HG03521 (cell line): Measurements from ENCODE around the gene BIRC5.
A peak's percentile ranks its signal among the peaks of the same experiment; 100 is the strongest.
"Not testable (repeated sequence)": the region's sequence is repeated elsewhere in the genome, so short reads cannot be mapped to it uniquely, and the experiment has no call there.

Source experiments
- ATAC-seq: cut with Tn5 transposase; IDR thresholded peaks from one replicate; pipeline ENCODE4 v1.9.1; 2021; ENCODE audit warnings: mild to moderate bottlenecking, moderate library complexity; ENCODE audit not compliant: unreplicated experiment

BIRC5 gene

DNA sequence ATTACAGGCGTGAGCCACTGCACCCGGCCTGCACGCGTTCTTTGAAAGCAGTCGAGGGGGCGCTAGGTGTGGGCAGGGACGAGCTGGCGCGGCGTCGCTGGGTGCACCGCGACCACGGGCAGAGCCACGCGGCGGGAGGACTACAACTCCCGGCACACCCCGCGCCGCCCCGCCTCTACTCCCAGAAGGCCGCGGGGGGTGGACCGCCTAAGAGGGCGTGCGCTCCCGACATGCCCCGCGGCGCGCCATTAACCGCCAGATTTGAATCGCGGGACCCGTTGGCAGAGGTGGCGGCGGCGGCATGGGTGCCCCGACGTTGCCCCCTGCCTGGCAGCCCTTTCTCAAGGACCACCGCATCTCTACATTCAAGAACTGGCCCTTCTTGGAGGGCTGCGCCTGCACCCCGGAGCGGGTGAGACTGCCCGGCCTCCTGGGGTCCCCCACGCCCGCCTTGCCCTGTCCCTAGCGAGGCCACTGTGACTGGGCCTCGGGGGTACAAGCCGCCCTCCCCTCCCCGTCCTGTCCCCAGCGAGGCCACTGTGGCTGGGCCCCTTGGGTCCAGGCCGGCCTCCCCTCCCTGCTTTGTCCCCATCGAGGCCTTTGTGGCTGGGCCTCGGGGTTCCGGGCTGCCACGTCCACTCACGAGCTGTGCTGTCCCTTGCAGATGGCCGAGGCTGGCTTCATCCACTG is at the start of gene BIRC5:
Gene BIRC5 (plus strand): TSS at position 238 of the 690 bp plus-strand sequence. CDS start 64 bp downstream, at position 302.
- peak; percentile 94 for ATAC-seq

DNA sequence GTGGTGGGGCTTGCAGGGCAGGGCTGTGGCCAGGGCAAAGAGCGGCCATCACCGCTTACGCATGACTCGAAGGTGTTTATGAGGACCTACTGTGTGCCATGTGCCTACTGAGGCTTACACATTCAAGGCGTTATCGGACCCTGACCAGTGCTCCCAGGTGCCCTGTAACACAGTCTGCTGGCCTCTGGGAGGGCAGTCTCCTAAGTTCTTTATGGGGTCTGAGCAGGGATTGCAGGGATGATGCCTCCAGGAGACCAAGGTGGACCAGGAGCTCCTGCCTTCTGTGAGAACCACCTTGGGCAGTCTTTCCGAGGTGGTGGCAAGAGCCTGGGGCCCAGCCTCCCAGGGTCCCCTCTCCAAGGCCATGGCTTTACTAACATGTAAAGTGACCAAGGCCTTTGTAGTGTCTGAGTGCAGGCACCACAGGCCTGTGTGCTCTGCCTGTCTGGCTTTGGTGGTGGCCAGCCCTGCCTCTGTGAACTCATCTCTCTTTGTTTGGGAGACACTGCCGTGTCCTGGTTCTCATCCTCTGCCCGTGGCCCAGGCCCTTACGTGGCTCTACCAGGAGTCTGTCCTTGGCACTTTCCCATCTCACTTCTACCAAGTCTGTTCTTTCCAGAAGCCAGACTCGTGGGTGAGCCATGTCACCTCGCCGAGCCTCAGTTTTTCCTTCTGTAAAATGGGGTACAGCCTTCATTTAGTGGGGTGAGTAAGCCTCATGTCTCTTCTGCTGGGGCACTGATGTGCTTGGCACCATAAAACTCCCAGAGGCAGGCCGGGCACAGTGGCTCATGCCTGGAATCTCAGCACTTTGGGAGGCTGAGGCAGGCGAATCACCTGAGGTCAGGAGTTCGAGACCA is 49.1 kb upstream of the BIRC5 start:
- no peak for ATAC-seq

DNA sequence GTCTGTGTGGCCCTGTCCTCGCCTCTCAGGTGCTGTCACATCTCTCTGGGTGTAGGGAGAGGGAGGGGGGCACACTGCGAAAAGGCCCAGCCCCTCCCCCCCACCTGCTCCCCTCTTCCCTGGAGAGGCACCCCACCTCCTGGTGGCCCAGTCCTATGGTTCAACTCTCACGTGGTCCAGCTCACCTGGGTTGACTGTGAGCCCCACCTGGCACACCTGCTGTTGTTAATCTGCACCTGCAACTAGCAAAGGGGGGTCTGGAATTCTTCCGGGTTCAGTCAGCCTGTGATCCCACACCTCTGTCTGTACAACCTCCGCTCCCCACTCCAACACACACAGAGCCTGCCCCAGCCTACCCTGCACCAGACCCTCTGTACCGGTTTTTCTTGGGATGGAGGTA is 47.6 kb upstream of the BIRC5 start:
- ATAC-seq = no peak

DNA sequence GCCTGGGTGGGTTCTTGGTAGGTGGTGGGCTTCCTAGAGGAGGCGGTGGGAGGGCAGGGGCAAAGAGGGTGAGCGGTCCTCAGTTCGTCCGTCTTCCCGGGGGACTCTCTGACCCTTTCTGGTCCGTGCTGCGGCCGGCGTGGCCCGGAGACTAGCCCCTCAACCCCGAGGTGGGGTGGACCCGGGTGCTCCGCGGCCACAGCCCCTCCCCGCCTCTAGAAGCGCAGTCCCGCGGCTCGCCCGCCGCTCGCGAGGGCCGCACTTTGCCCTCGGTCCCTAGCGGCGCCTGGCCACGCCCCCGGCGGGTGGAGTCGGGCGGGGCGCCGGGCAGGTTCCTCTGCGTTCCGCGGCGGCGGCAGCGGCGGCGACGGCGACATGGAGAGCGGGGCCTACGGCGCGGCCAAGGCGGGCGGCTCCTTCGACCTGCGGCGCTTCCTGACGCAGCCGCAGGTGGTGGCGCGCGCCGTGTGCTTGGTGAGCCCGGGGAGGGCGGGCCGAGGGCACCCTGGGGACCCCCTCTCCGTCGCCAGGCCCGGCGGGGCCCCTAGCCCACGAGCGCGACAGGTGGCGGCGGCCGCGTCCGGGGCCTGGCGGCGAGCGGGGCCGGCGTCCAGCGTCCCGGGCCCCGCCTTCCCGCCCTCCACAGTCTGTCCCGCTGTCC is 45.7 kb upstream of the BIRC5 start, which contains the start of gene SYNGR2:
Gene SYNGR2 (plus strand): TSS at position 340 of the 661 bp plus-strand sequence. CDS start 36 bp downstream, at position 376.
- peak; percentile 49 for ATAC-seq

DNA sequence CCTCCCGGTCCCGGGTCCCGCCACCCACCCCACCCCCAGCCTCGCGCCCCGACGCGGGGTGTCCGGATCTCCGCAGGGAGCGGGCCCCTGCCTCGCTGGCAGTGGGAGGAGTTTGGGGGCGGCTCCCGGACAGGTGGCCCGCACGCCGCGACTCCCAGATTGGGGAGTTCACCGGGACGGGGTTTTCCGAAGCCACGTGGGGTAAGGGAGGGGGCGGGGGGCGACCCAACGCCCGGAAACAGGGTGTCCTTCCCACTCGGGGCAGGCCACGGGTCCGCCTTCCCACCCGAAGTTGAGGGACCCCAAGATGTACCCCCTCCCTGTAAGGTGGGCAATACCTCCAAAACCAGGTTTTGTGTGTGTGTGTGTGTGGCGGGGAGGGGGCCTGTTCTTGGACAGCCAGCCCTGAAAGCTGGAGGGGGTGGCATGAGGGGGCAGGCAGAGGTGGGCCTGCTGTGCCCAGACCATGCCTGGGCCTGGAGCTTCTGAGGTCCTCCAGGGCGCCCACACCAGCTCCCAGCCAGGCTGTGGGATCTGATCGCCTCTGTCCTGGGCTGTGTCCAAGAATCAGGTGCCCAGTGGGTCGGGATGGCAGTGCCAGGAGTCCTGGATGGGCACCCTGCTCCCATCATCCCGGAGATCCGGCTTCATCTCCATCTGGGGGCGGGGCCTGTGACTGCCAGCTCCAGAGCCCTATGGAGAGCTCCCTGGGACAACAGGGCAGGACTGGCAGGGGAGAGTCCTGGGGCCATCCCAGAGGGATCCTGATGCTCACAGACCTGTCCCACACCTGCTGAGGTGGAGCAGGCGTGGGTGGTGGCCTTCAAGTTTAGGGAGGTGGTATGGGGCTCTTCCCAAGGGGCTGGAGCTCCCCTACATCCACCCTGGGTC is 44.9 kb upstream of the BIRC5 start:
- no peak for ATAC-seq

DNA sequence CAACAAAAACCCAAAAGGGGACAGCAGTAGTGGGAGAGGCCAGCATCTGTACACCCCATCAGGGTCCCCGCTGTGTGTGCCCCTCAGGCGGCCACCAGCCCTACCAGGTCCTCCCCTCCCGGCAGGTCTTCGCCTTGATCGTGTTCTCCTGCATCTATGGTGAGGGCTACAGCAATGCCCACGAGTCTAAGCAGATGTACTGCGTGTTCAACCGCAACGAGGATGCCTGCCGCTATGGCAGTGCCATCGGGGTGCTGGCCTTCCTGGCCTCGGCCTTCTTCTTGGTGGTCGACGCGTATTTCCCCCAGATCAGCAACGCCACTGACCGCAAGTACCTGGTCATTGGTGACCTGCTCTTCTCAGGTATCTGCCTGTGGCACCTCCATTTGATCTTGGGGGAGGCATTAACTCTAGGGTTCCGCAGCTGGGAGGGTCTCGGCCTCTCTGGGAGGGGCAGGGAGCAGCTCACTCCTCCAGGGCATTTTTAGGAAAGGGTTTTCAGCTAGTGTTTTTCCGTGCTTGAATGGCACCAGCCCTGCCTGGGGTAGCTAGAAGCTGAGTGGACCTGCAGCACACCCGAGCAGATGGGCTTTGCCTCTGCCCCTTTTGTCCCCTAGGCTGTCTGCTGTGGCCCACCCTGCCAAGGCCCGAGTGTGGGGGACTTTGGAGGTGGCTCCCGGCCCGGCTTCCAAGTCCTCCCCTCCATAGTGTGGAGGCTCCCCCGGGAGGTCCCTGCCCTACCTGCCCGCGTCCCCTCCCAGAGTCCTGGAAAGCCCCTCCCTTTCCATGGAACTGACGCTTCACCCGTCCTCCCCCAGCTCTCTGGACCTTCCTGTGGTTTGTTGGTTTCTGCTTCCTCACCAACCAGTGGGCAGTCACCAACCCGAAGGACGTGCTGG is 43.1 kb upstream of the BIRC5 start:
- no peak for ATAC-seq

DNA sequence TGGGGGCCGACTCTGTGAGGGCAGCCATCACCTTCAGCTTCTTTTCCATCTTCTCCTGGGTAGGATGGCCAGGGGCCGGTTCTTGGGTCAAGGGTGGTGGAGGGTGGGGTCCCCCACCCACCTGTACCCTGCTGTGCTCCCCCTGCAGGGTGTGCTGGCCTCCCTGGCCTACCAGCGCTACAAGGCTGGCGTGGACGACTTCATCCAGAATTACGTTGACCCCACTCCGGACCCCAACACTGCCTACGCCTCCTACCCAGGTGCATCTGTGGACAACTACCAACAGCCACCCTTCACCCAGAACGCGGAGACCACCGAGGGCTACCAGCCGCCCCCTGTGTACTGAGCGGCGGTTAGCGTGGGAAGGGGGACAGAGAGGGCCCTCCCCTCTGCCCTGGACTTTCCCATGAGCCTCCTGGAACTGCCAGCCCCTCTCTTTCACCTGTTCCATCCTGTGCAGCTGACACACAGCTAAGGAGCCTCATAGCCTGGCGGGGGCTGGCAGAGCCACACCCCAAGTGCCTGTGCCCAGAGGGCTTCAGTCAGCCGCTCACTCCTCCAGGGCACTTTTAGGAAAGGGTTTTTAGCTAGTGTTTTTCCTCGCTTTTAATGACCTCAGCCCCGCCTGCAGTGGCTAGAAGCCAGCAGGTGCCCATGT is 42.3 kb upstream of the BIRC5 start:
- not testable (repeated sequence) for ATAC-seq

DNA sequence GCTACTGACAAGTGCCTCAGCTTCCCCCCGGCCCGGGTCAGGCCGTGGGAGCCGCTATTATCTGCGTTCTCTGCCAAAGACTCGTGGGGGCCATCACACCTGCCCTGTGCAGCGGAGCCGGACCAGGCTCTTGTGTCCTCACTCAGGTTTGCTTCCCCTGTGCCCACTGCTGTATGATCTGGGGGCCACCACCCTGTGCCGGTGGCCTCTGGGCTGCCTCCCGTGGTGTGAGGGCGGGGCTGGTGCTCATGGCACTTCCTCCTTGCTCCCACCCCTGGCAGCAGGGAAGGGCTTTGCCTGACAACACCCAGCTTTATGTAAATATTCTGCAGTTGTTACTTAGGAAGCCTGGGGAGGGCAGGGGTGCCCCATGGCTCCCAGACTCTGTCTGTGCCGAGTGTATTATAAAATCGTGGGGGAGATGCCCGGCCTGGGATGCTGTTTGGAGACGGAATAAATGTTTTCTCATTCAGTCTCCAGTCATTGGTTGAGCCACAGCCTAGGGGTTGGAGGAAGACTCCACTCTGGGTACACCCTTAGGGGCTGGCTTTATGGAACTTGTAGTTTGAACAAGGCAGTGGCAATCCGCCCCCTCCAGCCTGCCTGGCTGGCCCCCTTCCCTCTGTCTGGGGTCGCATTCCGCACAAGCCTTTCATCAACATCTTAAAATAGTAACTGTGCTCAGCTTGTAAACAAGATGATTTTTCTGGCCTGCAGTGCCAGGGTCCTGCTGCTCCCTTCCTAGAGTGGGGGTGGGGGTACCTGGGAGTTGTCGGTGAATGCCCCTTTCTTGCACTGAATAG is 41.6 kb upstream of the BIRC5 start:
- ATAC-seq = no peak

DNA sequence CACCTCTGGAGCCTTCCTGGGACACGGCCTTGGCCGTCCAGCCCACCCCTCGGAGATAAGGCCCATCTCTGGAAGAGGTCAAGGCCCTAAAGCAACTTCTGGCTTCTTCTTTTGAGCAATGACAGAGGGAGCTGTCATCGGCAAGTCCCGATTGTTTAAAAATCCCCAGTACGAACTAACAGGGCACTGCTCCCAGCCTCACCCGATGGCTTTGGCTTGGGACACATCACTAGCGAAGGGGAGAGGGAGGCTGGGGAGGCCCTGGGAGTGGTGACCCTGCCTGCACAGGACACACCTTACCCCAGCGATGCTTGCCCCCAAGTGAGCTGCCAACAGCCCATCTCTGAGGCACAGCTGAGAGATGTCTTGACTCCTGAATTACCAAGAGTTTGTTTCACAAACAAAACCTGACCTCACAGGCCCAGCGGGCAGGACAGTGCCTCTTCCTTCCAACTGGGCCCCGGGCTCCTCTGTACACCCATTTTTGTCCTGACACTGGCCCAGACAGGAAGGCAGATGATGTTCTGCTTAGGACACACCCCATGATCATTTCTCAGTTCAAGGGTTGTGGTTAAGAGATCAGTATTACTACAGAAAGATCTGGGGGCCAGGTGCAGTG is 40.8 kb upstream of the BIRC5 start:
- ATAC-seq = peak; percentile 33

DNA sequence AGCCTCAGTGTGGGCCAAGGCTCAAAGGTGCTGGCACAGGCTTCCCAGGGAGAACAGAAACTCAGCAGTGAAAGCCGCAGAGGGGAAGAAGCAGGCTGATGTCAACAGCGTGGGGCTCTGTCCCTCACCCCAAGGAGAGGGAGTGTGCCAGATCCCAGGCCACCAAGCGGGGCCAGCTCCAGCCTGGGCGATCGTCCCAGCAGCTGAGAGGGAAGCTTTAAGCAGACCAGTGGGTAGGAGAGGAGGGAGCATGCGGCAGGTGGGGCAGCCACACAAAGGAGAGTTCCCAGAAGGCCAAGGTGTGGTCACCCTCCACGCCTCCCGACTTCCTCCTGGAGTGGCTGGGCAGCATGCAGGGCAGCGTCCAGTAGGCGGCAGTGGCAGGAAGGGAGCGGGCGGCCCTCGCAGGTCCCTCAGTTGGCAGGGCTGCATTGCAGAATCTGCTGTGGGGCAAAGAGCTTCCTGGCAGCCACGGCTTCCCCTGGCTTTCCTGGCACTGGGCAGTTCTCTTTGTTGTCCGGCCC is 39.6 kb upstream of the BIRC5 start:
- no peak for ATAC-seq

DNA sequence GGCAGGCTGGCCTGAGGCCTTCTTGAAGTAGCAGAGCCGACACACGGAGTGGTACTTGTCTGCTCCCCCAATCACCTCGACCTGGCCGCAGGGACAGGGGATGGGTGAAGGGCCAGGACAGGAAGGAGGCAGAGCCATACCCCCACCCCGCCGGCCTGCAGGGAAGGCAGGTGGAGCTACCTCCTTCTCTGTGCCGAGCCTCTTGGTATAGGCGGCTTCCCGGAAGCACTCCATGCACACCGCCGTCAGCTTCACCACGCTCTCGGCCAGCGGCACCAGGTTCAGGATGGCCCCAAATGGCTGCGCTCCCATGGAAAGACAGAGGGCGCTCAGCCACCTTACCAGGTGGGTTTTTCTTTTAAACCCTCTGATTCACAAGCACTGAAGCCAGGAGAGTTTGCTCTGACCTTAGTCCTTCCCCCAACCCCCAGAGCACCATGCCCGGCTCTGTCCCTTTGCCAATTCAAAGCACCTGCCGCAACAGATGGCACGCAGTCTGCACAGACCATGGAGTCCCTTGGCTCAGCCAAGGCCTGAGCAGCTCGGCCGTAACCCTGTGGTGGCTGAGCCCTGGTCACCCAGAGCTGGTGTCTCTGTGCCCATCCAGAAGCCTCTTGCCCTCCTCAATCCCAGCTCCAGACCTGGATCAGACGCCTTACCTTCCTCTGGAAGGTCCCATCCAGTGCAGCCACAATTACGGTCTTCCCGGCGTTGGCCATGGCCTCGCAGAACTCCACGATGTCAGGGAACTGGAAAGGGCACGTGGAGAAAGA is 39.0 kb upstream of the BIRC5 start:
- ATAC-seq = no peak

DNA sequence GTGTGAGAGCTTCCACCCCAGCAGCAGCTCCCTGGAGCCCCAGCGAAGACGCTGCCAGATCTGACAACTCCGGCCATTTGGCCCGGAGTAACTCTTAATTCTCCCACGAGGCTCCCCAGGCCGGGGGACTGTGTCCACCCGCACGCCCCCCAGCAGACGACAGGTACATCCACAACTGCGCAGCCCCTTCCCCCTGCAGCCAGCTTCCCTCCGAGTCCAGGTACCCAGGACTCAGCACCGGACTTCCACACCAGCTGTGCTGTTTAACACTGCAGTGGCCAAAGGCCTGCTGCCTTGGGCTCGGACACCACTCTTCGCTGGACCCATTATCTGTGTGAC is 38.4 kb upstream of the BIRC5 start:
- no peak for ATAC-seq

DNA sequence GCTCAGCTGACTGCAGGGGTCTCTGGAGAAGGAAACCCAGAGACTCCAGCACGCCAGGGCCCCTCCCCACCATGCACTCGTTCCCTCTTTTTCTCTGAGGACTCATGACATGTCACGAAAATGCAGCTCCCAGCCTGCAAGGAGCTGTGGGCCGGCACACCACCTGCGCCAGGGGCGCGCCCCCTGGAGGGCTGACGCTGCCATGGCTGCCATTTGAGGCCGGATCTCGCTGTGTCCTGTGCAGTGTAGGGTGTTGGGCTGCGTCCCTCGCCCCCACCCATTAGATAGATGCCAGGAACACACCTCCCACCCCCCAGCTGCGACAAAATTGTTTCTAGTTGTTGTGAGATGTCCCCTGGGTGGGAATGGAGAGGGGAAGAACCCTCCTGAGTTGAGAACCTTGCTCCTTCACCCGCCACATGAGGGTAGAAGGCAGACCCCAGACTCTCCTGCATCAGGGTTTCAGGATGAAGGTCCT is 37.5 kb upstream of the BIRC5 start:
- no peak for ATAC-seq

DNA sequence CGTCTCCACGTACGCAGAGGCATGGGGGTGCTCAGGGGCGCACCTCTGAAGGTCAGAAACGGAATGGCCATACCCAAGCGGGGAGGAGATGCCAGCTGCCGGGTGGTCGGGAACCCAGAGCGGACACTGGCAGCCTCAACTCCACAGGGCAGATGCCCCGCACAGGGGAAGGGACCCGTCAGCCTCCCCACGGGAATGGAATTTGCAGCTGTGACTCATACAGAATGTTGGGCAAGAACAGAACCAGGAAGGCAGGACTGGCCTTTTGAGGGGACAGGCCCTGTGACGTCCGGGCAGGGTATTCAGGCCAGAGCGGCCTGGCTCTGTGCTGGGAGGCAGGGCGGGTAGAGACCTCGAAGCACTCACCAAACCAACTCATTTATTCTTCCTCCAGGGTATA is 34.7 kb upstream of the BIRC5 start:
- ATAC-seq = no peak

DNA sequence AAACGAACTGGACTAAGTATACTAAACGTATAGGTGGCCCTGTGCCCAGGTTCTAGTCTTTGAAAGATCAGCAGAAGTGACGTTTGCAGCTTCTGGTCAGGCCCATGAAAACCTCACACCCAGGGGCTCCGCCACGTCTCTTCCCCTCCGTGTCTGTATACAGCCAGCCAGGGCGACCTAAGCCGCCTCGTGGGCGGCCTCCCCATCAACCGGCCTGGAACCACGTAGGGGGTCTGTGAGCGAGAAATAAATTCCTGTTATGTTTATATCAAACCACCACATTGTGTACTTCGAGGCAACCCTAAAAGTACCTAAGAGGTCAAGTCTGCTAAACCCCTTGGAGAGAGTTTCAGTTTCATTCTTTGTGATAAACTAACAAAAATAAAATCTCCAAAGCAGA is 34.0 kb upstream of the BIRC5 start:
- ATAC-seq = no peak

DNA sequence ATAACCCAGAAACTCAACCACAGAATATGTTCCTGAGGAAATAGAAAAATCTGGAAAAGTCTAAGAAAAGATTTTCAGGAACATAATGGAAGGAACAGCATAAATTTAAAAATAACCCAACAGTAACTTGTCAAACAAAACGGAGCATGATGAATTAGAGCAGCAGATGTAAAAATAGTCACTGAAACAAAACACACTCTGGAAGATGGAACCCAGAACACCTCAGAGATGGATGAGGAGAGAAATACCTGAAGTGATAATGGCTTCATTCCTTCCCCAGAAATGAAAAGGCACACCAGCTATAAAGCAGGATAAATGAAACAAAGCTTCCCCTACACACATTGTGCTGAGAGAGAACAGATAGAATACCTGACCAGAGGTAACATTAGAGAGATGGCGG is 33.5 kb upstream of the BIRC5 start:
- ATAC-seq = no peak

DNA sequence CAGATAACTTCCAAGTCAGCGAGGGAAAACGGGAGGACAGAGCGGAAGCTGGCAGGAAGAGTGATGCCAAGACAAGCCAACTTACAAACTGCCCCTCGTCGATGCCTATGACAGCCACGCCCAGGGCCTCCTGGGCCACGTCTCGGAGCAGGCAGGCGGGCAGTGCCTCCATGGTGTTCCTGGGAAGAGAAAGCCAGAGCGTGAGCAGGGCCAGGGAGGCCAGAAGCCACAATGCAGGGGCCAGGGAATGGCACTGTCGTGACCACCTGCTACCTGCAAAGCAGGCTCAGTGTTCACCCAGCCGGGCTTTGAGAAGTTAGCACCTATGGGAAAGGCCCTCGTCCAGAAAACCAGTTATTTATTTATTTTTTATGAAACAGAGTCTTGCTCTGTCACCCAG is 31.5 kb upstream of the BIRC5 start:
- ATAC-seq = no peak
